Activated T-helper 1 cell treated with Interleukin-2 at 50 U/mL for 16 hours (primary cell): ENCODE results near the gene ZFAND2B.
A peak's percentile ranks its signal among the peaks of the same experiment; 100 is the strongest.

ENCODE experiments used
- DNase-seq: peaks from one replicate; pipeline ENCODE4 v3.0.0-alpha.2; 2020; ENCODE audit warnings: low read depth

Gene ZFAND2B

GRCh38 chr2:219204425-219205164 lies 2.0 kb upstream of the ZFAND2B start:
- no peak for DNase-seq

GRCh38 chr2:219205165-219205538 lies 1.4 kb upstream of the ZFAND2B start:
- no peak for DNase-seq

DNA sequence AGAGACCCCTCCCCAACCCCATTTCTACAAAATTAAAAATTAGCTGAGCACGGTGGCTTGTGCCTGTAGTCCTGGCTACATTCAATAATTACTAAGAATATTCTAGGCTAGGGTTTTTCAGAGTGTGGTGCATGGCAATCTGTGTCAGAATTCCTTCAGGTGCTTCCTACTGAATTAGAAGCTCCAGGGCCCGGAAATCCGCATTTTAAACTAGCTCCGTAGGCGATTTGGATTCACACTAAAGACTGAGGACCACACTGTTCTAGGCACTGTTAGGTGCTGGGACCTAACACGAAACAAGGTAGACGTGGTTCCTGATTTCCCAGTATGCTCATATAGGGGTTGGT lies 628 bp upstream of the ZFAND2B start:
- DNase-seq = no peak

- DNase-seq = no peak
Measured at GRCh38 chr2:219207134-219207883, 727 bp downstream of the ZFAND2B start.

DNA sequence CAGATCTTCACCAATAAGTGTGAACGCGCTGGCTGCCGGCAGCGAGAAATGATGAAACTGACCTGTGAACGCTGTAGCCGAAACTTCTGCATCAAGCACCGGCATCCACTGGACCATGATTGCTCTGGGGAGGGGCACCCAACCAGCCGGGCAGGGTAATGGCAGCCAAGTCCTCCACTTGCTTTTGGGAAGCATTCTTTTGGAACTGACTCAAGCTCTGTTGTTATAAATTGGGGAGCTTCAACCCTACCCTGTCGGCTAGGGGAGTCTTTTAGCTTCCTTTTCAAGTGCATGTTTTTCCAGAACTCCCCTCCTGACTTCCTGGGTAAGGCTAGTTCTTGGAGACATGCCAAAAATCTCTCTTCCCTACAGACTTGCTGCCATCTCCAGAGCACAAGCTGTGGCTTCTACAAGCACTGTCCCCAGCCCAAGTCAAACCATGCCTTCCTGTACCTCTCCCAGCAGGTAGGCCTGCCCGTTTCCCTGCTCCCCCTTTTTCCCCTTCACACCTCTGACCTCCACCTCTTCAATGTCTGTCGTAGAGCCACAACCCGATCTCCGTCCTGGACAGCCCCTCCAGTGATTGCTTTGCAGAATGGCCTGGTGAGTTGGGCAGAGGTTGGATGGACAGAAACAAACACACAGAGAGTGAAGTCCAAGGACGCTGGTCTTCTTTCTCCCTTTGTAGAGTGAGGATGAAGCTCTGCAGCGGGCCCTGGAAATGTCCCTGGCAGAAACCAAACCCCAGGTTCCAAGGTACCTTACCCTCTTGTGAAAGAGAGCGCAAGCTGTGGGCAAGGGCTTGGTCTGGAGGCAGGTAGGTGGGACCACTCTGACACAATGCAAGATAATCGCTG lies 1.5 kb downstream of the ZFAND2B start:
- no peak for DNase-seq

DNA sequence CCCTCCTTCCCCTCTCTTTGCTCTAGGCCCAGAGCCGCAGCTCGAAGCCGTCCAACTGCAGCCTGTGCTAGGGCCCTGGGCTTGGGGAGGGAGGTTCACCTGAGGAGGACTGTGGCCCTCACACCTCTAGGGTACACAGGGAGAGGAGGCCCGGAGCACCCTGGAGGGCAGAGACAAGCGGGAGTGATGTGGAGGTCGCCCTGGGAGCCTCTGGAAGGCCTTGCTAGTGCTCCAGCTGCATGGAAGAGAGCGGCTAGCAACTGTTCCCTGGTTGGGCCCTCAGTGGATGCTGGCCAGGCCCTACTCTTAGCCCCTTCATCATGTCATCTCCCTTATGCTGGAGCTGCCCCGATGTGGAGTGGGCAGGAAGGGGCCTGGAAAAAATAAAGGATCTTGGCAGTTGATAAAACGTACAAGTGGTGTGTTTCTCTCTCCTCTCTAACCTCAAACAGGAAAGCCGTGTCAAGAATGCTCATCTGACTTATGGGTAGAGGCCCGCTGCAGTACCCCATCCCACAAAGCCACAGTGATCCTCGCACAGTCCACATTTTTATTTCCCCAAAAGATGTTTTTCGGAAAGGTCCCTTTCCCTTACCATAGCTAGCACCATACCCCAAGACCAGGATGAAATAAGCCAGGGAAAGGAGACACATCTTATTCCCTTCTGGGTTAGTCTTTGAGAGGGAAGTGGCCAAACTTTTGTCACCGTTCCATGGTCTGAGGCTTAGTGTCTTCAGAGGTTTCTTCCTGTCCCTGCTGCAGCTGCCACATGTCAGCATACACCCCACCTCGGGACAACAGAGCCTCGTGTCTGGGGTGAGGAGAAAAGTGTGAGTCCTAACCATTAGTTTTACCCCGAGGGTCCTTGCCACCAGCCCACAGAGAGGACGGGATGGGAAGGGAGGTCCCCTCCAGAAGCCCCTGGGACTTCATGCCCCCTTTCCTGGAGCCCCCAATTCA lies 2.9 kb downstream of the ZFAND2B start:
- DNase-seq = no peak

GRCh38 chr2:219210196-219210885 lies 3.8 kb downstream of the ZFAND2B start:
- DNase-seq = no peak

DNA sequence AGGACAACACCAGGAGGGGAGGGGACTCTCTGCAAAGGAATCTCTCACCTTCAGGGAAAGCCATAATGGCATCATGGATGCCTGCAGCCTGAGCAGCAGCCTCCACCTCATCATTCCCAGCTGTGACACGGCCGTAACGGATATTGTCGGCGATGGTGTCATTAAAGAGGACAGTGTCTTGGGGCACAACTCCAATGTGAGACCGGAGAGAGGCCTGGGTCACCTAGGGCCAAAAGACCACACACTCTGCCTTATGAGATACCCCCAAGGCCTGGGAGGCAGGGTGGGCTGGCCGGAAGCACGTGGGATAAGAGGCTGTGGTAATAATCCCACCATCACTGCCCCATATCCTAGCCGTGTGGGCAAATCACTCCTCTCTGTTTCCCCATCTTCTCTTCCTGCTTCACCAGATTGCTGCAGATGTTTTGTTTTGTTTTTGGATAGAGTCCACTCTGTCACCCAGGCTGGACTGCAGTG lies 4.3 kb downstream of the ZFAND2B start:
- no peak for DNase-seq

DNA sequence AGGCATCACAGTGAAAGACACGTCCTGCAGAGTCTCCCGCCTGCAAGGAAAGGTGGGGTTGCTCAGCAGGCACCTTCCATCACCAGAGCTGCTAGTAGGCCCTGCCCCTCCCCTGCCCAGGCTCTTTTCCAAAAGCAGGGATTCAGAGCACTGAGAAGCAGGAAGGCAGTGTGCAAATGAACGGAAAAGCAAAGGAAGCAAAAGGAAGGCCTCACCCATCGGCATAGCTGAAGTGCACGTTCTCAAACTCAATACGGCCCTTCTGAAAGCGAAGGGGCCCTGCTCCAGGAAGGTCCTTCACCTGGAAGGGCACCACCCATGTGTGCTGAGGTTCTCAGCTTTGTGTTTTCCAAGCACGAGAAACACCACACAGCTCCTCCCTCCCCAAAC lies 6.4 kb downstream of the ZFAND2B start:
- no peak for DNase-seq

- no peak for DNase-seq
Measured at GRCh38 chr2:219213486-219214071, 7.0 kb downstream of the ZFAND2B start.

DNA sequence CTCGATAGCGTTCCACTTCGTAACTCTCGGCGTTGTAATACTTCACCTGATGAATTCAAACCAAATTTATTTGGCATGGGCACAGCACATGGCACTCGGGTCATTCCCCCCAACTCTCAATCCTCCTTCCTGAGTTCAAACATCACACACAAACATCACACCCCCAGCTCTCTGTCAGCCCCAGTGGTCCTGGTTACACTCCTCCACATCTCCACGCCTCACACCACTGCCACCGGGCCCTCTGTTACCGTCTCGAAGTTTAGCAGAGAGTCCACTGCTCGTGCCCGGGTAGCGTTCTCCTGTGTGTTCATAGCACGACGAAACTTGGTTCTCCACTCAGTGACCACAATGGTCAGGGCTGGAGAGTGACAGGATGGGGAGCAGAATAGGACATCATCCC lies 7.6 kb downstream of the ZFAND2B start:
- DNase-seq = no peak

- DNase-seq = no peak
Measured at GRCh38 chr2:219214786-219215185, 8.2 kb downstream of the ZFAND2B start.

- DNase-seq = no peak
Measured at GRCh38 chr2:219215871-219216534, 9.4 kb downstream of the ZFAND2B start.

DNA sequence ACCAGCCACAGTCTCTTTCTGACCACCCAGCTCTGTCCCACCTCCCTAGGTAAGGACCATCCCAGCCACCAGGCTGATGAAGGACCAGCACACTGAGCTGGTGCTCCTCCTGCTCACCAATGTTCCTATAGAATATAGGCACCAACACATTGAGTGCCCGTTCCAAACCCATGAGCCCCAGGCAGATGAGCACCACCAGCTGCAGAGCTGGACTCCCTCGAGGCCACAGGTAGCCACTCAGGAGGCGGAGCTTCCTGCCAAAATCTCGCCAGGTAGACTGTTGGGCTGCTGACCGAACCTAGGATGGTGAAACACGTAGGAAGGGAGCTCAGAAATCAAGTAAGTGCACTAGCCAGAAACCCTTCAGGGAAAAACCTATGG lies 9.9 kb downstream of the ZFAND2B start:
- no peak for DNase-seq

DNA sequence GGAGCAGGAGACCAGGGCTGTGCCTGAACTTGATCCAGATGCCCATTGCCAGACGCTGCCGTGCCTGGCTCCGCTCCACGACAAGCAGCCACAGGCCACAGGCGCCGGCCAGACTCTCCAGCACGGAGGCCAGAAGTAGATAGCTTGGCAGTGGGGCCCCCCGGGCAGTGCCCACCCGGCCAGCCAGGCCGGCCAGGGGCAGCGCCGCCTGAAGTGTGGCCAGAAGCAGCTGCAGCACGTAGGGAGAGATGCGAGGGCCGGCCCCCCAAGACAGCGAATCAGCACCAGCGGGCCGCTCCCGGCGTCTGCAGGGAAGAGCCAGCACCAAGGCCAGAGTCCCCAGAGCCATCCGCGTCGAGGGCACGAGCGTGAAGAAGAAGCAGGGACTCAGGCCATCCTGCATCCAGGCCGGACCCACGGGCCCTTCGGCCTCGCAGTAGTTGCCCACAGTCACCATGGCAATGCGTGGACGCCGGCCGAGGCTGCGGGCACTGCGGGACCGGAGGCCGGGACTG lies 11.7 kb downstream of the ZFAND2B start:
- DNase-seq = no peak

DNA sequence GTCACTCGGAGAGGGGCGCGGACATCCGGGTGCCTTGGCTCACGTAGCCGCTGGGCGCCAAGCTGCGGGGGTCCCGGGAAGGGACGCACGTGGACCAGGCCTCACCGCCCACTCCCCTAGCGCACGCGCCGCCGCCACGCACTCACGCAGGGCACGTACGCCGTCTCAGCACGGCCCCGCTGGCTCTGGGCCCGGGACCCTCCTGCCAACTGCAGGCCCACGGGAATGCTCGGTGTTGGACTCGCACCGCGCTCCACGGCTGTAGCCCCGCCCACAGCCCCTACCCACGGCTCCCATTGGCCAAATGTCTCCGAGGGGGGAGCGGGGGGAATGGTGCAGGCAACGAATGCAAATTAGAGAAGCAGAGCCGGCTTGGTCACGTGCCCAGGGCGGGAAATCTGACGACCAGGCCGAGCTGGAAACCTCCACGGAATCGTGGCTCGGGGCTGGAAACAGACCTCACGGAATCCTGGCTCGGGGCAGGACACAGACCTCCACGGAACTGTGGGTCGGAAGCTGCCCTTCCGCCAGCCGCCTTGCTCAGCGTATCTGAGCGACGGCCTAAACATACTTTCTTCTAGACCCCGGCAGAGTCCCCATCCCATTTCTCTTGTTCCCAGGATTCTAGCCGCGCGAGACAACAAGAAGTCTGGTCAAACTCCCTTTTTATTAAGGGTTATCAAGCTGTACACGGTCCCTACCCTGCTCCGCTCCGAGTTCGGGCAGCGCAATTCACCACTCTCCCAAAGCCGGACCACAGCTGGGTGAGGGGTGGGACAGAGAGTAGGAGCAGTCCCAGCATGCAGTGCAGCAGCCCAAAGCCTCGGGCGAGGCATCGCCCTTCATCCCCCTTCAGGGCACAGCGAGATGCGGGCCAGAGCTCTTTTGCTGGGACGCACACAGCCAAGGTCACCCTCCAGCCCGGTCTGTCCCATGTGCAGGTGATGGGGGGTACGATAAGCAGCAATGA lies 12.4 kb downstream of the ZFAND2B start, which contains the start of gene ABCB6:
Gene ABCB6 (minus strand): TSS at position 227 of the 970 bp plus-strand sequence. CDS start 285 bp downstream, outside the sequence.
- DNase-seq = peak; percentile 76

GRCh38 chr2:219219784-219220532 lies 13.4 kb downstream of the ZFAND2B start:
- no peak for DNase-seq
